HepG2 (cell line): ENCODE results near the gene ATP6V0E1. TPM values are rescaled to one million over a fixed set of nuclear protein-coding genes. Genes with fewer than 3 reads are reported as not detected.

Experiments
- ARID2 ChIP-seq: sonication (generic); formaldehyde crosslinking; IDR thresholded peaks from 2 replicates; pipeline ENCODE4 v1.8.1; 2022; ENCODE audit warnings: mild to moderate bottlenecking, missing genetic modification reagents, borderline replicate concordance
- ATF1 ChIP-seq: IDR thresholded peaks from 2 replicates; pipeline ENCODE4 v1.6.1; 2016; ENCODE audit warnings: mild to moderate bottlenecking, control low read depth
- GLI4 ChIP-seq: sonication (generic); formaldehyde crosslinking; IDR thresholded peaks from 2 replicates; pipeline ENCODE4 v1.5.1; 2020; ENCODE audit warnings: missing genetic modification reagents, mild to moderate bottlenecking, moderate library complexity, borderline replicate concordance
- RORA ChIP-seq: sonication (generic); formaldehyde crosslinking; IDR thresholded peaks from 2 replicates; pipeline ENCODE4 v1.5.0; 2020; ENCODE audit warnings: mild to moderate bottlenecking, missing genetic modification reagents, moderate library complexity
- SATB2 ChIP-seq: sonication (generic); formaldehyde crosslinking; IDR thresholded peaks from 2 replicates; pipeline ENCODE4 v1.5.0; 2020; ENCODE audit warnings: missing genetic modification reagents
- TGIF2 ChIP-seq: IDR thresholded peaks from 2 replicates; pipeline ENCODE4 v1.6.1; 2016; ENCODE audit warnings: control low read depth, missing compliant biosample characterization
- ZFY ChIP-seq: sonication (generic); formaldehyde crosslinking; IDR thresholded peaks from 2 replicates; pipeline ENCODE4 v1.4.0; 2020; ENCODE audit warnings: missing genetic modification reagents
- ZFYVE20 ChIP-seq: sonication (generic); formaldehyde crosslinking; IDR thresholded peaks from 2 replicates; pipeline ENCODE4 v1.8.0; 2023; ENCODE audit warnings: low read depth, mild to moderate bottlenecking, moderate library complexity, missing genetic modification reagents, borderline replicate concordance
- ZNF264 ChIP-seq: sonication (generic); formaldehyde crosslinking; IDR thresholded peaks from 2 replicates; pipeline ENCODE4 v1.4.0; 2020; ENCODE audit warnings: missing genetic modification reagents
- ZNF547 ChIP-seq: sonication (generic); formaldehyde crosslinking; IDR thresholded peaks from 2 replicates; pipeline ENCODE4 v1.5.1; 2020; ENCODE audit warnings: mild to moderate bottlenecking, missing genetic modification reagents
- ZSCAN30 ChIP-seq: sonication (generic); formaldehyde crosslinking; IDR thresholded peaks from 2 replicates; pipeline ENCODE4 v1.5.0; 2020; ENCODE audit warnings: mild to moderate bottlenecking, missing genetic modification reagents
- polyA plus RNA-seq, 8 experiments: library from polyadenylated mRNA; depleted of rRNA in 3 of 8; stranded (reverse) in 7 of 8; unstranded in 1 of 8; fragments of >200 nt; fragmentation: Illumina TruSeq in 4 of 8; extraction: Trizol in 4 of 8; gene quantifications; 2 replicates each; pipeline versions ENCODE4 v1.2.1 to v1.2.3, GENCODE V29; 2011 to 2016; ENCODE audit warnings: low read depth in 4 of 8, missing spikeins in 1 of 8, mixed read lengths in 1 of 8; ENCODE audit not compliant: insufficient read depth in 1 of 8
- total RNA-seq, 5 experiments: library from RNA; depleted of rRNA; stranded (reverse); fragments of >200 nt; fragmentation: Illumina TruSeq; extraction: Trizol; gene quantifications; 2 replicates each; pipeline ENCODE4 v1.2.3, GENCODE V29; 2016; ENCODE audit warnings: low read depth in 1 of 5
- TF ChIP-seq, protein P1 (sequence below): sonication (generic); formaldehyde crosslinking; IDR thresholded peaks from 2 replicates; pipeline ENCODE4 v1.5.0; 2020; ENCODE audit warnings: mild to moderate bottlenecking, missing genetic modification reagents
- TF ChIP-seq, protein P2 (sequence below): sonication (generic); formaldehyde crosslinking; IDR thresholded peaks from 2 replicates; pipeline ENCODE4 v1.5.1; 2020; ENCODE audit warnings: missing genetic modification reagents, mild to moderate bottlenecking, borderline replicate concordance
- TF ChIP-seq, protein P3 (sequence below): sonication (generic); formaldehyde crosslinking; conservative IDR thresholded peaks from 2 replicates; pipeline ENCODE4 v1.4.0; 2020; ENCODE audit warnings: missing genetic modification reagents
- TF ChIP-seq, protein P4 (sequence below): sonication (generic); formaldehyde crosslinking; IDR thresholded peaks from 2 replicates; pipeline ENCODE4 v1.8.0; 2022; ENCODE audit warnings: missing genetic modification reagents, mild to moderate bottlenecking, inconsistent platforms, borderline replicate concordance
- TF ChIP-seq, protein P5 (sequence below): sonication (generic); formaldehyde crosslinking; IDR thresholded peaks from 2 replicates; pipeline ENCODE4 v1.4.0; 2020; ENCODE audit warnings: missing genetic modification reagents, mild to moderate bottlenecking, borderline replicate concordance

The ATP6V0E1 gene
- total and polyA plus RNA-seq, 2 of the 13 experiments (the other 11 are each of a cell fraction or from before 2014, with no cell fraction given), result 143 to 215 TPM

DNA sequence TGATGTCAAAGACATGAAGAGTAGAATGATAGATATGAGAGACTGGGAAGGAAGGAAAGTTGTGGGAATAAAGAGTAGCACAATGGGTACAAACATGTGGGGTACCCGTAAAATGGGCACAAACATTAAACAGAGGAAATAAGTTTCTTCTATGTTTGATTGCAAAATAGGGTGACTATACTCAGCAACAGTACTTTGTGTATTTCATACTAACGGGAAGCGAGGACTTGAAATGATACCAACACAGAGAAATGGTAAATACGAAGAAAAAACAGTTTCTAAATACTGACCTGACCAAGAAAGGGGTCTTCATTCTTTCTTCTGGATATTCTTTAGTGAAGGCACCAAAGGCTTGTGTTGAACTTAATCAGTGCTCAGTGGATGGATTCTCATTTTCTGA lies 31.1 kb downstream of the ATP6V0E1 start (continued):
- TF ChIP-seq, protein P1, sequence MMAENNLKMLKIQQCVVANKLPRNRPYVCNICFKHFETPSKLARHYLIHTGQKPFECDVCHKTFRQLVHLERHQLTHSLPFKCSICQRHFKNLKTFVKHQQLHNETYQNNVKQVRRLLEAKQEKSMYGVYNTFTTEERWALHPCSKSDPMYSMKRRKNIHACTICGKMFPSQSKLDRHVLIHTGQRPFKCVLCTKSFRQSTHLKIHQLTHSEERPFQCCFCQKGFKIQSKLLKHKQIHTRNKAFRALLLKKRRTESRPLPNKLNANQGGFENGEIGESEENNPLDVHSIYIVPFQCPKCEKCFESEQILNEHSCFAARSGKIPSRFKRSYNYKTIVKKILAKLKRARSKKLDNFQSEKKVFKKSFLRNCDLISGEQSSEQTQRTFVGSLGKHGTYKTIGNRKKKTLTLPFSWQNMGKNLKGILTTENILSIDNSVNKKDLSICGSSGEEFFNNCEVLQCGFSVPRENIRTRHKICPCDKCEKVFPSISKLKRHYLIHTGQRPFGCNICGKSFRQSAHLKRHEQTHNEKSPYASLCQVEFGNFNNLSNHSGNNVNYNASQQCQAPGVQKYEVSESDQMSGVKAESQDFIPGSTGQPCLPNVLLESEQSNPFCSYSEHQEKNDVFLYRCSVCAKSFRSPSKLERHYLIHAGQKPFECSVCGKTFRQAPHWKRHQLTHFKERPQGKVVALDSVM (CRISPR knock-in tag), result no peak
- TF ChIP-seq, protein P2, sequence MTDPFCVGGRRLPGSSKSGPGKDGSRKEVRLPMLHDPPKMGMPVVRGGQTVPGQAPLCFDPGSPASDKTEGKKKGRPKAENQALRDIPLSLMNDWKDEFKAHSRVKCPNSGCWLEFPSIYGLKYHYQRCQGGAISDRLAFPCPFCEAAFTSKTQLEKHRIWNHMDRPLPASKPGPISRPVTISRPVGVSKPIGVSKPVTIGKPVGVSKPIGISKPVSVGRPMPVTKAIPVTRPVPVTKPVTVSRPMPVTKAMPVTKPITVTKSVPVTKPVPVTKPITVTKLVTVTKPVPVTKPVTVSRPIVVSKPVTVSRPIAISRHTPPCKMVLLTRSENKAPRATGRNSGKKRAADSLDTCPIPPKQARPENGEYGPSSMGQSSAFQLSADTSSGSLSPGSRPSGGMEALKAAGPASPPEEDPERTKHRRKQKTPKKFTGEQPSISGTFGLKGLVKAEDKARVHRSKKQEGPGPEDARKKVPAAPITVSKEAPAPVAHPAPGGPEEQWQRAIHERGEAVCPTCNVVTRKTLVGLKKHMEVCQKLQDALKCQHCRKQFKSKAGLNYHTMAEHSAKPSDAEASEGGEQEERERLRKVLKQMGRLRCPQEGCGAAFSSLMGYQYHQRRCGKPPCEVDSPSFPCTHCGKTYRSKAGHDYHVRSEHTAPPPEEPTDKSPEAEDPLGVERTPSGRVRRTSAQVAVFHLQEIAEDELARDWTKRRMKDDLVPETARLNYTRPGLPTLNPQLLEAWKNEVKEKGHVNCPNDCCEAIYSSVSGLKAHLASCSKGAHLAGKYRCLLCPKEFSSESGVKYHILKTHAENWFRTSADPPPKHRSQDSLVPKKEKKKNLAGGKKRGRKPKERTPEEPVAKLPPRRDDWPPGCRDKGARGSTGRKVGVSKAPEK (CRISPR knock-in tag), result no peak
- TF ChIP-seq GLI4 (CRISPR knock-in tag), result no peak
- TF ChIP-seq, protein P3, sequence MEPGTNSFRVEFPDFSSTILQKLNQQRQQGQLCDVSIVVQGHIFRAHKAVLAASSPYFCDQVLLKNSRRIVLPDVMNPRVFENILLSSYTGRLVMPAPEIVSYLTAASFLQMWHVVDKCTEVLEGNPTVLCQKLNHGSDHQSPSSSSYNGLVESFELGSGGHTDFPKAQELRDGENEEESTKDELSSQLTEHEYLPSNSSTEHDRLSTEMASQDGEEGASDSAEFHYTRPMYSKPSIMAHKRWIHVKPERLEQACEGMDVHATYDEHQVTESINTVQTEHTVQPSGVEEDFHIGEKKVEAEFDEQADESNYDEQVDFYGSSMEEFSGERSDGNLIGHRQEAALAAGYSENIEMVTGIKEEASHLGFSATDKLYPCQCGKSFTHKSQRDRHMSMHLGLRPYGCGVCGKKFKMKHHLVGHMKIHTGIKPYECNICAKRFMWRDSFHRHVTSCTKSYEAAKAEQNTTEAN (CRISPR knock-in tag), result no peak
- TF ChIP-seq ATF1, result no peak
- no peak for TF ChIP-seq ZFYVE20 (CRISPR knock-in tag)
- TF ChIP-seq RORA (CRISPR knock-in tag), result no peak
- TF ChIP-seq SATB2 (CRISPR knock-in tag), result no peak
- TF ChIP-seq, protein P4, sequence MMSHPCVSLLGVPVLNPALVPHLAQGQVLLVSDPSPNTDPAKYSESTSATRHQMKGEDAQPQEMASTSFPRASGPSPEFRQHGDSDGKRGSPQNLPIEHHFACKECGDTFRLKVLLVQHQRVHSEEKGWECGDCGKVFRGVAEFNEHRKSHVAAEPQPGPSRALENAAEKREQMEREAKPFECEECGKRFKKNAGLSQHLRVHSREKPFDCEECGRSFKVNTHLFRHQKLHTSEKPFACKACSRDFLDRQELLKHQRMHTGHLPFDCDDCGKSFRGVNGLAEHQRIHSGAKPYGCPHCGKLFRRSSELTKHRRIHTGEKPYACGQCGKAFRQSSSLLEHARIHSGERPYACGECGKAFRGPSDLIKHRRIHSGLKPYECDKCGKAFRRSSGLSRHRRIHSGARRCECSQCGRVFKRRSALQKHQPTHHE (CRISPR knock-in tag), result no peak
- no peak for TF ChIP-seq ZNF547
- TF ChIP-seq ARID2 (CRISPR knock-in tag), result no peak
- no peak for TF ChIP-seq ZFY
- TF ChIP-seq, protein P5, sequence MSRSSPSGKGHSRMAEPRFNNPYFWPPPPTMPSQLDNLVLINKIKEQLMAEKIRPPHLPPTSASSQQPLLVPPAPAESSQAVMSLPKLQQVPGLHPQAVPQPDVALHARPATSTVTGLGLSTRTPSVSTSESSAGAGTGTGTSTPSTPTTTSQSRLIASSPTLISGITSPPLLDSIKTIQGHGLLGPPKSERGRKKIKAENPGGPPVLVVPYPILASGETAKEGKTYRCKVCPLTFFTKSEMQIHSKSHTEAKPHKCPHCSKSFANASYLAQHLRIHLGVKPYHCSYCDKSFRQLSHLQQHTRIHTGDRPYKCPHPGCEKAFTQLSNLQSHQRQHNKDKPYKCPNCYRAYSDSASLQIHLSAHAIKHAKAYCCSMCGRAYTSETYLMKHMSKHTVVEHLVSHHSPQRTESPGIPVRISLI (CRISPR knock-in tag), result no peak
- TF ChIP-seq ZSCAN30 (CRISPR knock-in tag), result no peak
- TF ChIP-seq TGIF2, result no peak
- no peak for TF ChIP-seq ZNF264 (CRISPR knock-in tag)
